SK-N-SH treated with all-trans-retinoic acid at 6 μM for 48 hours (cell line): ENCODE data around the gene FAM234A.

Experiments used
- CREB5 ChIP-seq: fragments of 250-450 bp; sonication (Bioruptor Pico); IDR thresholded peaks from 2 replicates; pipeline ENCODE4 v1.5.1; 2020; ENCODE audit warnings: low read depth, mild to moderate bottlenecking, moderate library complexity
- CSDC2 ChIP-seq: fragments of 250-450 bp; sonication (Bioruptor Pico); IDR thresholded peaks from 2 replicates; pipeline ENCODE4 v1.5.0; 2020; ENCODE audit warnings: mild to moderate bottlenecking, moderate library complexity
- CSRNP3 ChIP-seq: fragments of 250-450 bp; sonication (Bioruptor Pico); IDR thresholded peaks from 2 replicates; pipeline ENCODE4 v1.5.1; 2021; ENCODE audit warnings: mild to moderate bottlenecking, moderate library complexity
- ISL1 ChIP-seq: fragments of 250-450 bp; sonication (Bioruptor Pico); IDR thresholded peaks from 2 replicates; pipeline ENCODE4 v2.1.2; 2022; ENCODE audit warnings: mild to moderate bottlenecking, moderate library complexity
- PATZ1 ChIP-seq: fragments of 250-450 bp; sonication (Bioruptor Pico); IDR thresholded peaks from 2 replicates; pipeline ENCODE4 v1.8.0; 2020; ENCODE audit warnings: mild to moderate bottlenecking, moderate library complexity, borderline replicate concordance
- POU6F1 ChIP-seq: fragments of 250-450 bp; sonication (Bioruptor Pico); IDR thresholded peaks from 2 replicates; pipeline ENCODE4 v1.8.0; 2021; ENCODE audit warnings: low read depth, mild to moderate bottlenecking, moderate library complexity, borderline replicate concordance
- PPARA ChIP-seq: fragments of 250-450 bp; sonication (Bioruptor Pico); IDR thresholded peaks from 2 replicates; pipeline ENCODE4 v1.5.0; 2020; ENCODE audit warnings: mild to moderate bottlenecking, borderline replicate concordance
- SNAI2 ChIP-seq: fragments of 250-450 bp; sonication (Bioruptor Pico); IDR thresholded peaks from 2 replicates; pipeline ENCODE4 v1.5.0; 2020; ENCODE audit warnings: mild to moderate bottlenecking, moderate library complexity
- TOX ChIP-seq: fragments of 250-450 bp; sonication (Bioruptor Pico); IDR thresholded peaks from 2 replicates; pipeline ENCODE4 v1.8.0; 2021; ENCODE audit warnings: mild to moderate bottlenecking, moderate library complexity, borderline replicate concordance
- ZFP3 ChIP-seq: fragments of 250-450 bp; sonication (Bioruptor Pico); IDR thresholded peaks from 2 replicates; pipeline ENCODE4 v1.5.0; 2020; ENCODE audit warnings: mild to moderate bottlenecking, moderate library complexity
- ZFP30 ChIP-seq: fragments of 450-650 bp; formaldehyde crosslinking; IDR thresholded peaks from 2 replicates; pipeline ENCODE4 v1.5.0; 2022; ENCODE audit warnings: mild to moderate bottlenecking, moderate library complexity
- ZNF70 ChIP-seq: fragments of 450-650 bp; formaldehyde crosslinking; IDR thresholded peaks from 2 replicates; pipeline ENCODE4 v1.5.0; 2020; ENCODE audit warnings: mild to moderate bottlenecking, moderate library complexity
- ZNF8 ChIP-seq: fragments of 450-650 bp; formaldehyde crosslinking; IDR thresholded peaks from 2 replicates; pipeline ENCODE4 v1.5.0; 2020; ENCODE audit warnings: mild to moderate bottlenecking, moderate library complexity

- no peak for TF ChIP-seq CREB5 (CRISPR knock-in tag)
- TF ChIP-seq PPARA (CRISPR knock-in tag), result no peak
- TF ChIP-seq PATZ1 (CRISPR knock-in tag), result no peak
- TF ChIP-seq SNAI2, result no peak
- TF ChIP-seq CSRNP3 (CRISPR knock-in tag), result no peak
- TF ChIP-seq ZFP3 (CRISPR knock-in tag), result no peak
- no peak for TF ChIP-seq ISL1 (CRISPR knock-in tag)
- TF ChIP-seq ZNF8 (CRISPR knock-in tag), result no peak
- no peak for TF ChIP-seq ZNF70 (CRISPR knock-in tag)
- no peak for TF ChIP-seq CSDC2 (CRISPR knock-in tag)
- TF ChIP-seq ZFP30 (CRISPR knock-in tag), result no peak
- no peak for TF ChIP-seq POU6F1
- no peak for TF ChIP-seq TOX (CRISPR knock-in tag)
These were observed 45.9 kb upstream of the FAM234A start for GRCh38 chr16:188674-189073.
